ENCODE measurements around the gene BCCIP.

GRCh38 chr10:125781374-125781773 lies 42.0 kb upstream of the BCCIP start:
- TF ChIP-seq, protein P1, sequence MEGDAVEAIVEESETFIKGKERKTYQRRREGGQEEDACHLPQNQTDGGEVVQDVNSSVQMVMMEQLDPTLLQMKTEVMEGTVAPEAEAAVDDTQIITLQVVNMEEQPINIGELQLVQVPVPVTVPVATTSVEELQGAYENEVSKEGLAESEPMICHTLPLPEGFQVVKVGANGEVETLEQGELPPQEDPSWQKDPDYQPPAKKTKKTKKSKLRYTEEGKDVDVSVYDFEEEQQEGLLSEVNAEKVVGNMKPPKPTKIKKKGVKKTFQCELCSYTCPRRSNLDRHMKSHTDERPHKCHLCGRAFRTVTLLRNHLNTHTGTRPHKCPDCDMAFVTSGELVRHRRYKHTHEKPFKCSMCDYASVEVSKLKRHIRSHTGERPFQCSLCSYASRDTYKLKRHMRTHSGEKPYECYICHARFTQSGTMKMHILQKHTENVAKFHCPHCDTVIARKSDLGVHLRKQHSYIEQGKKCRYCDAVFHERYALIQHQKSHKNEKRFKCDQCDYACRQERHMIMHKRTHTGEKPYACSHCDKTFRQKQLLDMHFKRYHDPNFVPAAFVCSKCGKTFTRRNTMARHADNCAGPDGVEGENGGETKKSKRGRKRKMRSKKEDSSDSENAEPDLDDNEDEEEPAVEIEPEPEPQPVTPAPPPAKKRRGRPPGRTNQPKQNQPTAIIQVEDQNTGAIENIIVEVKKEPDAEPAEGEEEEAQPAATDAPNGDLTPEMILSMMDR (IDR thresholded peaks at IDR 0.05; ENCODE audit: low read depth, low read length): no peak
- TF ChIP-seq MAX (IDR thresholded peaks at IDR 0.05; ENCODE audit: low read depth, low read length): no peak
- TF ChIP-seq POLR2A (IDR thresholded peaks at IDR 0.05; ENCODE audit: extremely low read depth, insufficient read length): no peak
